Measurements from ENCODE around the gene HHLA2. TPM values are rescaled to one million over a fixed set of nuclear protein-coding genes. Genes with fewer than 3 reads are reported as not detected.

HHLA2 gene
- total and polyA plus RNA-seq, 12 donors, result not detected

DNA sequence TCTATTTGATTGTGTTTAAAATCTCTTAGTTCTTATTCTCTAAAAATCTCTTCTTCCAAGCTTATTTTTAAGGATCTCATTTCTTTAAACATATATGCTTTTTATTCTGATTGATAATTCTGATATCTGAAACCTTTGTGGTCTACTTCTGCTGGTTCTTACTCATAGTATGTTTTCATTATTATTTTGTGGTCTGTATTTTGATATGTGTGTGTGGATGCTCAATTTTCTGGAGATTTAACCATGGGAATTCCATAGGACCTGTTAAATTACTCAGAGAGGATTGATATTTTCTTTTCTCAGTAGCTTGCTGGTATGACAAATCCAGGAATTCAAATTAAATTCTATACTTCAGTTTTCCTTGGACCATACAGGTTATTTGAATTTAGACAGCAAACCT lies 14.7 kb upstream of the HHLA2 start:
- Histone ChIP-seq H3K4me1 (no peaks in the 10 kb centered on the region), H3K4me3 (no peak overlapping the region), H3K27ac (no peak overlapping the region), H3K36me3 (no peaks in the 10 kb centered on the region), H3K27me3 (no peaks in the 10 kb centered on the region), H3K9me3 (peaks cover 0 to 32% (median 16%) of the 10 kb centered on the region in 11 donors)
- DNase-seq, result no peak
- intact Hi-C loops (cut with DNase I), result no loop called here
- ATAC-seq, result no peak
- TF ChIP-seq, protein P1, sequence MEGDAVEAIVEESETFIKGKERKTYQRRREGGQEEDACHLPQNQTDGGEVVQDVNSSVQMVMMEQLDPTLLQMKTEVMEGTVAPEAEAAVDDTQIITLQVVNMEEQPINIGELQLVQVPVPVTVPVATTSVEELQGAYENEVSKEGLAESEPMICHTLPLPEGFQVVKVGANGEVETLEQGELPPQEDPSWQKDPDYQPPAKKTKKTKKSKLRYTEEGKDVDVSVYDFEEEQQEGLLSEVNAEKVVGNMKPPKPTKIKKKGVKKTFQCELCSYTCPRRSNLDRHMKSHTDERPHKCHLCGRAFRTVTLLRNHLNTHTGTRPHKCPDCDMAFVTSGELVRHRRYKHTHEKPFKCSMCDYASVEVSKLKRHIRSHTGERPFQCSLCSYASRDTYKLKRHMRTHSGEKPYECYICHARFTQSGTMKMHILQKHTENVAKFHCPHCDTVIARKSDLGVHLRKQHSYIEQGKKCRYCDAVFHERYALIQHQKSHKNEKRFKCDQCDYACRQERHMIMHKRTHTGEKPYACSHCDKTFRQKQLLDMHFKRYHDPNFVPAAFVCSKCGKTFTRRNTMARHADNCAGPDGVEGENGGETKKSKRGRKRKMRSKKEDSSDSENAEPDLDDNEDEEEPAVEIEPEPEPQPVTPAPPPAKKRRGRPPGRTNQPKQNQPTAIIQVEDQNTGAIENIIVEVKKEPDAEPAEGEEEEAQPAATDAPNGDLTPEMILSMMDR (IDR thresholded peaks at IDR 0.05), result no peak

DNA sequence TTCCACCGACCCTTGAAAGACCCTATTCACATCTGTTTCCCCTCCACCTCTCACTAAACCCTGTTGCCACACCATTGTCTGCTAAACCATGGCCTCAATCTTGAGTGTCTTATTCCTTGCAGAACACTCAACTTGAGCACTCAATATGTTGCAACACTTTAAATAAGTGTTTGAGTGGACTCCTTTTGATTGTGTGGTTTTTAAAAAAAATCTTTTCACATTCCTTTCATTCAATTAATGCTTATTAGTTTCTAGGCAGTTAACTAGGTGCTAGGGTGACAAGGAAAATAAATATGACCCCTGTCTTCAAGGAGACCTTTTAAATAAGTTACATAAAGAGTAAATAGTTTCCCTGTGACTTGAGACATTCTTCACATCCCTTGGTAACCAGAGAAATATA lies 13.3 kb upstream of the HHLA2 start:
- Histone ChIP-seq H3K4me1 (no peaks in the 10 kb centered on the region), H3K36me3 (no peaks in the 10 kb centered on the region), H3K27me3 (no peaks in the 10 kb centered on the region), H3K9me3 (peaks cover 0 to 31% (median 15%) of the 10 kb centered on the region in 11 donors), H3K4me3 (no peak overlapping the region), H3K27ac (no peak overlapping the region)
- DNase-seq (no peak), ATAC-seq (no peak)
- intact Hi-C loops (cut with DNase I), result no loop called here
- 45 to 53% methylated on average over 1 of the region's 1 CpG for WGBS, 2 donors
- TF ChIP-seq, protein P1 (IDR thresholded peaks at IDR 0.05), result no peak

DNA sequence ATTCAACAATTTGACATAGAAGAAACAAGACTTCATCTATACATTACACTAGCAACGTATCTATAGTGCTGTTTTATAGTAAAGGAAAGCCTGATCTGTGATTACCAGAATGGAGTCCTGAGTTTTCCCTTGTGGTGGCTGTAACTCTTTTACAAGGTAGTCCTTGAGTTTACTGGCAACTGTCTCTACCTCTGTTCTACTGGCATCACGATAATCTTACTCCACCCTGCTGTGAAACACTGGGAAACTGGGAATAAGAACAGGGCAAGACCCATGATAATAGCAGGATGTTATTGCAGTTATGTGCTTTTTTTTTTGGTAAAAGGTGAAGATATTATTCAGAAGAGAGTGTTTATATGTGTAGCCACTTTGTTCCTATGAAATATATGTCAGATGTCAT lies 12.4 kb upstream of the HHLA2 start:
- TF ChIP-seq, protein P1 (IDR thresholded peaks at IDR 0.05), result no peak
- 68 to 81% methylated on average over 2 of the region's 2 CpGs for whole genome bisulfite sequencing, 2 donors
- no peaks in the 10 kb centered on the region for H3K36me3 ChIP-seq
- H3K9me3 ChIP-seq, result peaks cover 0 to 21% (median 7%) of the 10 kb centered on the region in 11 donors
- H3K27ac ChIP-seq, result no peak overlapping the region
- no peak overlapping the region for H3K4me3 ChIP-seq
- DNase-seq (no peak), ATAC-seq (no peak)
- intact Hi-C loops (cut with DNase I), result no loop called here
- H3K27me3 ChIP-seq, result no peaks in the 10 kb centered on the region
- no peaks in the 10 kb centered on the region for H3K4me1 ChIP-seq

DNA sequence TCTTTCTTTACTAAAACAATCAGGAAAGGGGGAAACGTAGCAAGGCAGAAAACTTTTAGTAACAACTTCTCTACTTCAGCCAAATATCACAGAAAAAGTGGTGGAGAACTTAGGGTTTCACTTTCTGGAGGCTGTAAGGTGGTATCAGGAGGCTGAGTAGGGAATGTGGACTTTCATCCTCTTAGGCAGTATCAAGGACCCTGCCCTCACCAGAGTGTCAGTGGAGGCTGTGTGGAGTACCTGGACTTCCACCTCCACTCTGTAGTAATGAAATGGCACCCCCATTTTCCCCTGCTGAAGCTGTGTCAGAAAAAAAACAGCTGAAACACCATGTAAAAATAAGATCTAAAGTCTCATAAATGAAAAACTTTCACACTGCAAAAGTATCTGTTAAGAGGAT lies 11.2 kb upstream of the HHLA2 start:
- Histone ChIP-seq H3K4me3 (no peak overlapping the region), H3K4me1 (no peaks in the 10 kb centered on the region), H3K9me3 (peaks cover 0 to 9% (median 0%) of the 10 kb centered on the region in 11 donors), H3K27me3 (no peaks in the 10 kb centered on the region), H3K27ac (no peak overlapping the region), H3K36me3 (no peaks in the 10 kb centered on the region)
- intact Hi-C loops (cut with DNase I), result no loop called here
- TF ChIP-seq, protein P1 (IDR thresholded peaks at IDR 0.05), result no peak
- ATAC-seq (no peak), DNase-seq (no peak)
- WGBS, 2 donors, result 59 to 78% methylated on average over 1 of the region's 1 CpG

All from heart right ventricle (tissue), 16 donors.